SHP77 treated with DMSO at 0.1 percent for 48 hours (cell line): ENCODE results near the gene MAGEA2B.
"Not testable (repeated sequence)": the region's sequence is repeated elsewhere in the genome, so short reads cannot be mapped to it uniquely, and the experiment has no call there.

ENCODE experiments used
- DNase-seq: peaks from one replicate; lab custom pipeline; 2025; lab: John Stamatoyannopoulos, UW

The MAGEA2B gene

GRCh38 chrX:152758918-152759317 lies 44.5 kb downstream of the MAGEA2B start, which contains the start of gene CSAG3:
TSS of gene CSAG3 (plus strand) at chrX:152759218.
- not testable (repeated sequence) for DNase-seq

GRCh38 chrX:152759544-152759943 lies 45.1 kb downstream of the MAGEA2B start:
- DNase-seq, result not testable (repeated sequence)

GRCh38 chrX:152761582-152761981 lies 47.2 kb downstream of the MAGEA2B start:
- not testable (repeated sequence) for DNase-seq

- DNase-seq, result not testable (repeated sequence)
Observed at GRCh38 chrX:152766562-152766961, 52.1 kb downstream of the MAGEA2B start.
